HepG2 (cell line): ENCODE measurements around the gene SIRT7. TPM values are rescaled to one million over a fixed set of nuclear protein-coding genes. Genes with fewer than 3 reads are reported as not detected.
A peak's percentile ranks its signal among the peaks of the same experiment; 100 is the strongest.

Source experiments
- ATAC-seq: fragments of 200-7000 bp; cut with Tn5 transposase; 3 replicates; pipeline ENCODE4 v1.9.1; 2020; ENCODE audit warnings: mild to moderate bottlenecking, moderate library complexity
- BruUV-seq: library from RNA; stranded (reverse); fragments of 400-500 nt; replicated peaks from 2 replicates; lab custom pipeline; 2021; lab: Mats Ljungman, UMichigan
- CTCF ChIA-PET: fragments of 300-600 bp; formaldehyde crosslinking; extraction: SDS; loops from one replicate; lab custom pipeline; 2021; ENCODE audit warnings: low total read pairs, inconsistent platforms, low intra/inter-chr PET ratio; lab: Yijun Ruan, JAX
- POLR2A ChIA-PET: fragments of 350-600 bp; sonication (Branson Sonifier 250); formaldehyde crosslinking; loops from one replicate; lab custom pipeline; 2020; ENCODE audit warnings: antibody characterized with exemption, inconsistent platforms; lab: Yijun Ruan, JAX
- DNase-seq: peaks from one replicate; pipeline ENCODE4 v3.0.0-alpha.2; 2015; ENCODE audit warnings: low spot score
- FAIRE-seq: peaks from 3 replicates; lab custom pipeline; 2011; peaks lifted over from hg19 to GRCh38; lab: Jason Lieb, UNC
- H2AFZ ChIP-seq: one replicate; pipeline ENCODE4 v1.6.1; 2011; ENCODE audit warnings: low read length, inconsistent platforms
- H3K27ac ChIP-seq: fragments of 300-600 bp; 3 replicates; pipeline ENCODE4 v1.8.0; 2011; ENCODE audit warnings: mixed run types, mild to moderate bottlenecking, mixed read lengths, low read length, inconsistent platforms; ENCODE audit not compliant: insufficient read depth; ENCODE audit errors: extremely low read length
- H3K27me3 ChIP-seq, 2 experiments: fragments of 200-600 bp in 1 of 2; 2 replicates in 1 of 2; 3 replicates in 1 of 2; pipeline versions ENCODE4 v1.6.0 to v1.8.0; 2011; ENCODE audit warnings: low read length in 2 of 2, mild to moderate bottlenecking in 2 of 2, moderate library complexity in 2 of 2, inconsistent platforms in 1 of 2; ENCODE audit not compliant: insufficient read depth in 2 of 2, control insufficient read depth in 1 of 2
- H3K36me3 ChIP-seq, 2 experiments: fragments of 200-600 bp in 1 of 2; replicated peaks in 1 of 2; 2 replicates in 1 of 2; 3 replicates in 1 of 2; pipeline versions ENCODE4 v1.5.1 to v1.8.0; 2011; ENCODE audit warnings: low read length in 2 of 2, inconsistent platforms in 1 of 2; ENCODE audit not compliant: insufficient read depth in 2 of 2, control insufficient read depth in 1 of 2
- H3K4me1 ChIP-seq: 2 replicates; pipeline ENCODE4 v1.5.1; 2012; ENCODE audit warnings: low read length, inconsistent platforms; ENCODE audit not compliant: insufficient read depth
- H3K4me2 ChIP-seq: 2 replicates; pipeline ENCODE4 v1.6.0; 2011; ENCODE audit warnings: low read depth, low read length, inconsistent platforms
- H3K4me3 ChIP-seq, 3 experiments: fragments of 200-600 bp in 1 of 3; sonication (generic), shearing (Covaris generic) in 1 of 3; replicated peaks in 1 of 3; 2 replicates each; pipeline ENCODE4 v1.5.1; 2011 to 2016; ENCODE audit warnings: low read length in 3 of 3, inconsistent platforms in 2 of 3, low read depth in 2 of 3, mild to moderate bottlenecking in 2 of 3, control low read depth in 1 of 3, mixed read lengths in 1 of 3; ENCODE audit not compliant: insufficient read depth in 1 of 3
- H3K79me2 ChIP-seq: one replicate; pipeline ENCODE4 v1.6.1; 2011; ENCODE audit warnings: low read length, inconsistent platforms; ENCODE audit not compliant: insufficient read depth
- H3K9ac ChIP-seq: 2 replicates; pipeline ENCODE4 v1.6.0; 2011; ENCODE audit warnings: mild to moderate bottlenecking, low read depth, low read length, inconsistent platforms; ENCODE audit not compliant: insufficient read depth
- H3K9me3 ChIP-seq: 2 replicates; pipeline ENCODE4 v1.5.1; 2012; ENCODE audit warnings: mild to moderate bottlenecking, low read length
- H4K20me1 ChIP-seq: 2 replicates; pipeline ENCODE4 v1.6.0; 2011; ENCODE audit warnings: inconsistent platforms, mild to moderate bottlenecking, low read length, moderate library complexity; ENCODE audit not compliant: insufficient read depth
- AGO2 ChIP-seq: fragments of 200-400 bp; formaldehyde crosslinking; optimal IDR thresholded peaks from 2 replicates; pipeline ENCODE3; 2017; ENCODE audit warnings: mild to moderate bottlenecking, low read depth, low read length, moderate library complexity
- IKZF1 ChIP-seq: fragments of 450-650 bp; IDR thresholded peaks from 2 replicates; pipeline ENCODE4 v1.7.1; 2016
- IRF9 ChIP-seq: sonication (generic); formaldehyde crosslinking; IDR thresholded peaks from 2 replicates; pipeline ENCODE4 v1.8.0; 2022; ENCODE audit warnings: missing genetic modification reagents, mild to moderate bottlenecking, borderline replicate concordance
- POLR2AphosphoS2 ChIP-seq: IDR thresholded peaks from 2 replicates; pipeline ENCODE4 v1.6.1; 2011; ENCODE audit warnings: low read depth, low read length, improper control_type of control experiment
- RBM22 ChIP-seq: fragments of 200-400 bp; formaldehyde crosslinking; optimal IDR thresholded peaks from 2 replicates; pipeline ENCODE3; 2017; ENCODE audit warnings: mild to moderate bottlenecking, low read length, moderate library complexity
- SOX6 ChIP-seq, 2 experiments: fragments of 450-650 bp in 1 of 2; sonication (generic) in 1 of 2; formaldehyde crosslinking in 1 of 2; IDR thresholded peaks; 2 replicates each; pipeline versions ENCODE4 v1.4.0 to v1.6.1; 2017 to 2020; ENCODE audit warnings: antibody characterized with exemption in 1 of 2, mild to moderate bottlenecking in 1 of 2, missing genetic modification reagents in 1 of 2
- ZNF549 ChIP-seq: sonication (generic); formaldehyde crosslinking; IDR thresholded peaks from 2 replicates; pipeline ENCODE4 v1.5.0; 2020; ENCODE audit warnings: missing genetic modification reagents
- WGBS: methylation state at CpG from one replicate; pipeline ENCODE4 v1.1.6; 2017; ENCODE audit warnings: low lambda C conversion rate; 5-methylcytosine and 5-hydroxymethylcytosine counted together
- in situ Hi-C: cut with HindIII; loops from 2 replicates; pipeline ENCODE4 v1.10.0; 2017; ENCODE audit warnings: low pct_unique_long_range_greater_than_20kb; ENCODE audit not compliant: extremely low pct_ligation_motif_present
- intact Hi-C: fragments of 100-400 bp; cut with micrococcal nuclease; formaldehyde crosslinking; loops from one replicate; pipeline ENCODE4 v1.10.0; 2022; ENCODE audit not compliant: unreplicated experiment
- polyA plus RNA-seq, 8 experiments: library from polyadenylated mRNA; depleted of rRNA in 3 of 8; stranded (reverse) in 7 of 8; unstranded in 1 of 8; fragments of >200 nt; fragmentation: Illumina TruSeq in 4 of 8; extraction: Trizol in 4 of 8; gene quantifications; 2 replicates each; pipeline versions ENCODE4 v1.2.1 to v1.2.3, GENCODE V29; 2011 to 2016; ENCODE audit warnings: low read depth in 4 of 8, missing spikeins in 1 of 8, mixed read lengths in 1 of 8; ENCODE audit not compliant: insufficient read depth in 1 of 8
- total RNA-seq, 5 experiments: library from RNA; depleted of rRNA; stranded (reverse); fragments of >200 nt; fragmentation: Illumina TruSeq; extraction: Trizol; gene quantifications; 2 replicates each; pipeline ENCODE4 v1.2.3, GENCODE V29; 2016; ENCODE audit warnings: low read depth in 1 of 5
- TF ChIP-seq, protein P1 (sequence below): sonication (generic); formaldehyde crosslinking; IDR thresholded peaks from 2 replicates; pipeline ENCODE4 v1.5.1; 2020; ENCODE audit warnings: mild to moderate bottlenecking, missing genetic modification reagents, moderate library complexity

Gene SIRT7
- total and polyA plus RNA-seq, 2 of the 13 experiments (the other 11 are each of a cell fraction or from before 2014, with no cell fraction given) = 8.3 to 24.8 TPM

- no peak overlapping the region for H3K9ac ChIP-seq
- BruUV-seq = no TSS peak
- no peak overlapping the region for H3K4me3 ChIP-seq
- peaks cover 42 to 63% of the 10 kb centered on the region in 2 experiments for H3K36me3 ChIP-seq
- H3K79me2 ChIP-seq = peaks cover 52% of the 10 kb centered on the region
- H2AFZ ChIP-seq = no peak overlapping the region
- H3K4me1 ChIP-seq = peaks cover 34% of the 10 kb centered on the region
- no peak overlapping the region for H3K4me2 ChIP-seq
- no peak for ATAC-seq
- 99% methylated on average over 44 of the region's 44 CpGs for WGBS
- H3K9me3 ChIP-seq = no peaks in the 10 kb centered on the region
- H3K27ac ChIP-seq = no peak overlapping the region
- H4K20me1 ChIP-seq = no peaks in the 10 kb centered on the region
- ChIA-PET POLR2A (no interaction called here), CTCF (no interaction called here)
- no peak for FAIRE-seq
- H3K27me3 ChIP-seq = peaks cover 0 to 6% of the 10 kb centered on the region in 2 experiments; a peak in 2 of 5 replicates
- no peak for TF ChIP-seq IKZF1
- peak; percentile 73 for TF ChIP-seq AGO2
- in situ Hi-C loops = no loop called here
- no peak for DNase-seq
- intact Hi-C loops = no loop called here
These were observed 29.6 kb downstream of the SIRT7 start for GRCh38 chr17:81888105-81888987.

DNA sequence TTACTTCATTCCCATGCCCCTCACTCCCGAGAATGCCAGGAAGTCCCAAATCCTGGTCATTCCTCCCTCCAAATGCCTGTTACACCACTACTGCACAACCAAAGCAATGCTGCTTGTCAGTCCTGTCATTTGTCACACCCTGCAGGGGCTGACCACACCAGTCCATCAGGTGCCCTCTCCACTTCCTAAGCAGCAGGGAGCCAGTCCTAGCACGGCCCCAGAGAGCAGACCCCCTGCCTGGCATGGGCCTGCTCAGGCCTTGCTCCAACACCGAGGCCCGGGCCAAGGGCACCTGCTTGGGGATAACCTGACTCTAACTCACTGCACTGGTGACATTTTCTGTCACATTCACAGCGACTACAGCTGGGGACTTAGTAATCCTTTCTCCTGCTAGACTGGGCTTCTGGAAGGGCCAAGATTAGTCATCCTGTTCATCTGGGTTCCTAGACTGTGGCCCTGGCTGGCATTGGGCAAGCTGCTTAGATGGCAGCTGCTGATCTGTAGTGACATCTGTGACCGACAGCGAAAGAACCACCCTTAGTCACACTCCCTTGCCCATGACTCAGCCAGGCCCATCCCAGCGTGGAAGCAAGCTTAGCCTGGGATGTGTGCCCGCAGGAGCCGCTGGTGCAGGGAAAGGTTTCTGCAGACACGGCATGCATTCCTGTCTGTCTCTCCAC is 32.0 kb downstream of the SIRT7 start:
- intact Hi-C loops (no loop called here), in situ Hi-C loops (no loop called here)
- ChIA-PET POLR2A (no interaction called here), CTCF (no interaction called here)
- no peak for DNase-seq
- TF ChIP-seq SOX6 (IDR thresholded peaks at IDR 0.05) = no peak
- no peak for TF ChIP-seq SOX6 (CRISPR knock-in tag; IDR thresholded peaks at IDR 0.05)
- TF ChIP-seq, protein P1, sequence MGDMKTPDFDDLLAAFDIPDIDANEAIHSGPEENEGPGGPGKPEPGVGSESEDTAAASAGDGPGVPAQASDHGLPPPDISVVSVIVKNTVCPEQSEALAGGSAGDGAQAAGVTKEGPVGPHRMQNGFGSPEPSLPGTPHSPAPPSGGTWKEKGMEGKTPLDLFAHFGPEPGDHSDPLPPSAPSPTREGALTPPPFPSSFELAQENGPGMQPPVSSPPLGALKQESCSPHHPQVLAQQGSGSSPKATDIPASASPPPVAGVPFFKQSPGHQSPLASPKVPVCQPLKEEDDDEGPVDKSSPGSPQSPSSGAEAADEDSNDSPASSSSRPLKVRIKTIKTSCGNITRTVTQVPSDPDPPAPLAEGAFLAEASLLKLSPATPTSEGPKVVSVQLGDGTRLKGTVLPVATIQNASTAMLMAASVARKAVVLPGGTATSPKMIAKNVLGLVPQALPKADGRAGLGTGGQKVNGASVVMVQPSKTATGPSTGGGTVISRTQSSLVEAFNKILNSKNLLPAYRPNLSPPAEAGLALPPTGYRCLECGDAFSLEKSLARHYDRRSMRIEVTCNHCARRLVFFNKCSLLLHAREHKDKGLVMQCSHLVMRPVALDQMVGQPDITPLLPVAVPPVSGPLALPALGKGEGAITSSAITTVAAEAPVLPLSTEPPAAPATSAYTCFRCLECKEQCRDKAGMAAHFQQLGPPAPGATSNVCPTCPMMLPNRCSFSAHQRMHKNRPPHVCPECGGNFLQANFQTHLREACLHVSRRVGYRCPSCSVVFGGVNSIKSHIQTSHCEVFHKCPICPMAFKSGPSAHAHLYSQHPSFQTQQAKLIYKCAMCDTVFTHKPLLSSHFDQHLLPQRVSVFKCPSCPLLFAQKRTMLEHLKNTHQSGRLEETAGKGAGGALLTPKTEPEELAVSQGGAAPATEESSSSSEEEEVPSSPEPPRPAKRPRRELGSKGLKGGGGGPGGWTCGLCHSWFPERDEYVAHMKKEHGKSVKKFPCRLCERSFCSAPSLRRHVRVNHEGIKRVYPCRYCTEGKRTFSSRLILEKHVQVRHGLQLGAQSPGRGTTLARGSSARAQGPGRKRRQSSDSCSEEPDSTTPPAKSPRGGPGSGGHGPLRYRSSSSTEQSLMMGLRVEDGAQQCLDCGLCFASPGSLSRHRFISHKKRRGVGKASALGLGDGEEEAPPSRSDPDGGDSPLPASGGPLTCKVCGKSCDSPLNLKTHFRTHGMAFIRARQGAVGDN (CRISPR knock-in tag) = peak; percentile 10; the same call in 1 of the 2 replicates
- 0 out of 2 replicates have a peak, but pooled peaks have one; percentile 9 for TF ChIP-seq POLR2AphosphoS2
- no peak for TF ChIP-seq IRF9 (CRISPR knock-in tag)
- peak; percentile 30 for TF ChIP-seq AGO2
- TF ChIP-seq ZNF549 (CRISPR knock-in tag) = no peak
- TF ChIP-seq RBM22 = peak; percentile 83
- peaks cover 42 to 70% of the 10 kb centered on the region in 2 experiments for H3K36me3 ChIP-seq
- H3K27me3 ChIP-seq = peaks cover 0 to 6% of the 10 kb centered on the region in 2 experiments; a peak in 2 of 5 replicates
- no peaks in the 10 kb centered on the region for H3K9me3 ChIP-seq
- ATAC-seq = peak; percentile 8; the same call in 2 of the 3 replicates
- no peak for FAIRE-seq
- WGBS = 95% methylated on average over 10 of the region's 11 CpGs
- peaks cover 42% of the 10 kb centered on the region for H3K79me2 ChIP-seq
- no peak overlapping the region for H3K27ac ChIP-seq
- H3K9ac ChIP-seq = 0 out of 2 replicates have a peak overlapping the region, but pooled peaks have one; percentile 14
- H3K4me3 ChIP-seq = no peak overlapping the region
- BruUV-seq = no TSS peak
- no peak overlapping the region for H3K4me2 ChIP-seq
- peaks cover 22% of the 10 kb centered on the region for H3K4me1 ChIP-seq
- H2AFZ ChIP-seq = no peak overlapping the region
- no peaks in the 10 kb centered on the region for H4K20me1 ChIP-seq
